GM12878 (cell line): ENCODE results near the gene PES1.

ENCODE experiments used
- NFIC ChIP-seq: IDR thresholded peaks from 2 replicates; pipeline ENCODE4 v1.6.1; 2012; ENCODE audit warnings: low read depth, mild to moderate bottlenecking, inconsistent platforms, low read length, moderate library complexity
- POLR2A ChIP-seq: IDR thresholded peaks from 2 replicates; pipeline ENCODE4 v1.6.1; 2011; ENCODE audit warnings: low read depth, mild to moderate bottlenecking, low read length
- SRF ChIP-seq, 2 experiments: IDR thresholded peaks; 2 replicates each; pipeline ENCODE4 v1.6.1; 2011; ENCODE audit warnings: low read depth in 2 of 2, low read length in 2 of 2, mild to moderate bottlenecking in 1 of 2, moderate library complexity in 1 of 2

DNA sequence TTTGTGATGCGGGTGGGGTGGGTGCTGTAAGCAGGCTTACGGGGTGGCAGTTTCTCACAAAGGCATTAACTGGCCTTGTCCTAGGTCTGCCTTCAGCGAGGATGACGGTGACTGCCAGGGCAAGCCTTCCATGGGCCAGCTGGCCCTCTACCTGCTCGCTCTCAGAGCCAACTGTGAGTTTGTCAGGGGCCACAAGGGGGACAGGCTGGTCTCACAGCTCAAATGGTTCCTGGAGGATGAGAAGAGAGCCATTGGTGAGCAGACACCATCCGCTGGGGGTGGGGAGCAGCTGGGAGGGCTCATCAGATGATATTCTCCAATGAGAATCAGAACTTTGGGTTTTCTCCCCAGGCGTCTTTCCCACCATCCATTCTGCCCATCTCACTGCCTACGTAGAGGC is 21.1 kb upstream of the PES1 start:
- no peak for TF ChIP-seq SRF (IDR thresholded peaks at IDR 0.05; ENCODE audit: low read depth in 2 of 2, low read length in 2 of 2)
- no peak for TF ChIP-seq NFIC
- no peak for TF ChIP-seq POLR2A
